GM18502 (cell line): ENCODE measurements around the gene PKP2.

Experiments
- ATAC-seq: cut with Tn5 transposase; IDR thresholded peaks from one replicate; pipeline ENCODE4 v1.9.1; 2021; ENCODE audit warnings: mild to moderate bottlenecking; ENCODE audit not compliant: unreplicated experiment, poor library complexity

Gene PKP2

GRCh38 chr12:32768518-32768917 is 128.1 kb downstream of the PKP2 start:
- ATAC-seq = no peak

- no peak for ATAC-seq
Observed at GRCh38 chr12:32765906-32766305, 130.7 kb downstream of the PKP2 start.

DNA sequence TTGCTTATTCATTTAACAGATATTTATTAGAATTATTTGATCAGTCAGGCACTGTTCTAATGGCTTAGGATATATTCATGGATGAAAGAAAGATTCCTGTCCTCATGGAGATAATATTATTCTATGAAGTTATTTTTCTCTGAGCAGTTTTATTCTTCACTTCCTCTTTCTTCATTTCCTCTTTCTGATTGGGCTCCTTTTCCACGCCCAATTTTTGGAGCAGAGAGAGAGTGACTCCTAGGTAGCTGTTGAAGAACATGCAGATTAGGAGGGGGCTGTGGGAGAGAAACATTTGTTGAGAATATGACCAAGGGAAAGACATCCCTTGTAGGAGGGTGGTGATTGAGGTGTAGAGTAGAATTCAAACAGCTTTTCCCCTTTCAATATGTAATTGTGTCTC is 134.9 kb downstream of the PKP2 start:
- peak; percentile 81 for ATAC-seq

GRCh38 chr12:32757157-32757556 is 139.4 kb downstream of the PKP2 start:
- no peak for ATAC-seq

GRCh38 chr12:32756476-32757066 is 140.0 kb downstream of the PKP2 start:
- no peak for ATAC-seq

DNA sequence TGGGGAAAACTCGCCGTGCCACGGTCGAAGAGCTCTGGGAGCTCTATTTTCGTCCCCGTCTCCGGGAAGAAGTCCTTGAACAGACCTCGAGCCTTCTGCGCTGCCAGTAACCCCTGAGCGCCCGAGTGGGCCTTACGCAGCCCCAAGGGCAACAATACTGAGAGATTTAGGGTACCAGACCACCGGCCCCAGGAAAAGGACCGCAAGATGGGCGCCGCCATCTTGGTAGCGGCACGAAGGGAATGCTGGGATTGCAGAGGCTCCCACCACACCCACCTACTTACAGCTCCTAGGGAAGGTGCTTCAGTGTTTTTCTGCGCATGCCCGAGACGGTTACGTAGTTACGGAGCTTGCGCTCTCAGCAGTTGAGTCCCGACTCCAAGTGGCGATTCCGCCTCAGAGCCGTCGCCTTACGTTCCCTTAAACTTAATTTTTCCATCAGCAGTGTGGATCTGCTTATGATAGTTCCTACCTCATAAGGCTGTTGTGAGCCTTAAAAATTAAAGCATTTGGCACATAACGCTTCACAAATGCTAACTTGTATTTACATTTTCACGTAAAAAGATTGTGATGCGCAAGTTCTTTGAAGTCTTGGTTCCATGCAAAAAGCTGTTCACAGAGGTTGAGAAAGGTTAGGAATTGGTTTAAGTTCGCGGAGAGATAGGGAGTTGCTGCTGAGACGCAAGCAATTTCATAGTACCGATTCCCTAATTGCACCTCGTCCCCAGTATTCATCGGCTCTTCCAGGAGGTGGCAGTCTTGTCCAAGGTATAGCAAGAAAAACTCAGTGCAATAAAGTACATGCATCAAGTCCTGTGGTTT is 140.7 kb downstream of the PKP2 start, which contains the start of gene YARS2:
YARS2 (minus strand) TSS at position 244 of the 822 bp plus-strand sequence; CDS start at position 221, 23 bp downstream.
- peak; percentile 92 for ATAC-seq

DNA sequence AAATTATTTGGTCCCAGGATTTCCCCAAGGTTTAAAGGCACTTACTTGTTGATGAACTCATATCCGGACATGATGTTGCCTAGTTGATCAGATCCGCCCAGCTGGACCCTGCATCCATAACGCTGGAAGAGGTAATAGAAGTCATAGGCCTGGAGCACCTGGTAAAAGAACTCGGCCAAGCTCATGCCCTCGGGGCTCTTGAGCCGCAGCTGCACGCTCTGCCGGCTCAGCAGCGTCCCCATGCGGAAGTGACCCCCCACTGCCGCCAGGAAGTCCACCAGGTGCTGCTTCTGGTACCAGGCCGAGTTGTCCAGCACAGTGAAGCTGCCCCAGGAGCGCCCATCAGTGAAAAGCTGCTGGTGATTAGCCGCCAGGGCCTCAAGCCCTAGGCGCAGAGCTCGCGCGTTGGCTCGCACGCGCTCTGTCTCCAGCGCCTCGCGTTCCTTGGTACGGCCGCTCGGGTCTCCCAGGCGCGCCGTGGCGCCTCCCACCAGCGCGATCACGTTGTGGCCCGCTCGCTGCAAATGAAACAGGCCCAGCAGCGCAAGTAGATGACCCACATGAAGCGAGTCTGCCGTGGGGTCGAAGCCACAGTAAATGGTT is 141.4 kb downstream of the PKP2 start:
- peak; percentile 71 for ATAC-seq

- ATAC-seq = no peak
Observed at GRCh38 chr12:32754111-32754510, 142.5 kb downstream of the PKP2 start.

DNA sequence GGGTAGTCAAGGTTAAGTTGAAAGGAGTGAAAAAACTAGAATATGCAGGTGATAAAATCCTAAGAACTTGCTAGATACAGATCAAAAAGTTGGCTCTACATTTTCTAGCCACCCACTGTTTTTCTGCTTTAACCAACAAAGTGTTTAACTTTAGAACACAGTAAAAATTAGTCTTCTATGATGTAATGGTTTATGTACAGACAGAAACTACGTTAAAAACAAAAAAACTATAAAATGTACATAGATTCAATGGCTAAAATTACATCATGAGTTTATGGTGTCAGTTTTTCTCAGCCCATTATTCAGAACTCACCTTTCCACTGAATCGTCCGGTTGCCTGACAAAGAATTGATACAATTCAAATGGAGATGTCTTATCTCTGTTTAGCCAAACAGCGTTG is 143.0 kb downstream of the PKP2 start:
- ATAC-seq = no peak

DNA sequence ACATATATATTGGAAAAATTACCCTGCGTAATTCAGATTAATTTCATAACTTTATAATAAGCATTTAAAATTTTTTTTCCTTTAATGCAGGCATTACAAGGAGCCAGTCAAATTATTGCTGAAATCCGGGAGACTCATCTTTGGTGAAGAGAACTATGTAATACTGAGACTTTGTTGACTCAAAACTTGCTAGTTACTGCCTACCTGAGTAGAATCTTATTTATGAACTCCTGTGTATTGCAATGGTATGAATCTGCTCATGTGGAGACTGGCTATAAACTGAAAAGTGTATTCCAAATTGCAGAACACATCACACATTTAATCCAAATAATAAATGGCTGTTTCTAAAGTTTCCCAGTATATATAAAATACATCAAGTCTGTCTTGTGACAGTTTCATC is 153.3 kb downstream of the PKP2 start:
- no peak for ATAC-seq

DNA sequence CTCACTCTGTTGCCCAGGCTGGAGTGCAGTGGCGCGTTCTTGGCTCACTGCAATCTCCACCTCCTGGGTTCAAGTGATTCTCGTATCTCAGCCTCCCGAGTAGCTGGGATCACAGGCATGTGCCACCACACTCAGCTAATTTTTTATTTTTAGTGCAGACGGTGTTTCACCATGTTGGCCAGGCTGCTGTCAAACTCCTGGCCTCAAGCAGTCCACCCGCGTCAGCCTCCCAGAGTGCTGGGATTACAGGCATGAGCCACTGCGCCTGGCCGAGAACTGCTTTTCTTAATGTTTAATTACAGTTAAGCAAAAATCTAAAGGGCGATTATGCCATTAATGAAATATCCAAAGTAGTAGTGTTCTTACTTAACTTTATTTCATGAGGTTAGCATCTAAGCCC is 154.4 kb downstream of the PKP2 start:
- no peak for ATAC-seq
